H1 (cell line): ENCODE measurements around the gene MANEAL. TPM values are rescaled to one million over a fixed set of nuclear protein-coding genes. Genes with fewer than 3 reads are reported as not detected.

Experiments used
- CTCF ChIA-PET: fragments of 300-600 bp; sonication (Branson Sonifier 250); formaldehyde crosslinking; loops from one replicate; lab custom pipeline; 2021; ENCODE audit not compliant: partially characterized antibody; lab: Charles Lee
- POLR2A ChIA-PET: fragments of 300-600 bp; sonication (Branson Sonifier 250); formaldehyde crosslinking; loops from one replicate; lab custom pipeline; 2021; ENCODE audit warnings: inconsistent platforms; ENCODE audit not compliant: partially characterized antibody; lab: Charles Lee
- DNase-seq, 2 experiments: peaks; one replicate each; pipeline versions ENCODE4 v3.0.0 to v3.0.0-alpha.2; 2010 to 2022; ENCODE audit warnings: low spot score in 2 of 2, low read depth in 1 of 2, mixed read lengths in 1 of 2
- FAIRE-seq: peaks from 2 replicates; lab custom pipeline; 2011; peaks lifted over from hg19 to GRCh38; lab: Jason Lieb, UNC
- H2AFZ ChIP-seq: 2 replicates; pipeline ENCODE4 v1.8.1; 2012; ENCODE audit warnings: low read length, inconsistent platforms
- H2AK5ac ChIP-seq: 2 replicates; pipeline ENCODE4 v1.6.1; 2013; ENCODE audit warnings: low read depth, low read length
- H2BK120ac ChIP-seq: replicated peaks from 2 replicates; pipeline ENCODE3; 2013; ENCODE audit warnings: low read depth, low read length, inconsistent platforms
- H2BK12ac ChIP-seq: 2 replicates; pipeline ENCODE4 v1.6.1; 2013; ENCODE audit warnings: low read depth, low read length
- H2BK15ac ChIP-seq: 2 replicates; pipeline ENCODE4 v1.6.1; 2013; ENCODE audit warnings: low read length
- H2BK20ac ChIP-seq: 2 replicates; pipeline ENCODE4 v1.6.1; 2013; ENCODE audit warnings: low read length
- H2BK5ac ChIP-seq: 2 replicates; pipeline ENCODE4 v1.6.1; 2013; ENCODE audit warnings: low read depth, low read length
- H3K14ac ChIP-seq: 2 replicates; pipeline ENCODE4 v1.6.1; 2013; ENCODE audit warnings: inconsistent platforms; ENCODE audit not compliant: insufficient read length
- H3K18ac ChIP-seq: 2 replicates; pipeline ENCODE4 v1.6.1; 2013; ENCODE audit warnings: low read length; ENCODE audit errors: extremely low read depth
- H3K23ac ChIP-seq: 2 replicates; pipeline ENCODE4 v1.6.1; 2013; ENCODE audit warnings: inconsistent platforms; ENCODE audit not compliant: insufficient read length
- H3K23me2 ChIP-seq: 2 replicates; pipeline ENCODE4 v1.6.1; 2013; ENCODE audit warnings: low read depth, low read length
- H3K27ac ChIP-seq: 2 replicates; pipeline ENCODE4 v1.6.1; 2011; ENCODE audit warnings: low read depth, low read length, inconsistent platforms
- H3K27me3 ChIP-seq, 4 experiments: replicated peaks in 1 of 4; 1 replicate in 1 of 4; 2 replicates in 3 of 4; pipeline versions ENCODE4 v1.6.1 to v1.8.1; 2011 to 2013; ENCODE audit warnings: low read length in 3 of 4, mild to moderate bottlenecking in 3 of 4, inconsistent platforms in 2 of 4, mixed read lengths in 2 of 4, moderate library complexity in 1 of 4; ENCODE audit not compliant: control insufficient read depth in 3 of 4, insufficient read depth in 3 of 4; ENCODE audit errors: extremely low read depth in 1 of 4
- H3K36me3 ChIP-seq, 4 experiments: 2 replicates each; pipeline versions ENCODE4 v1.6.1 to v1.8.1; 2011 to 2013; ENCODE audit warnings: mild to moderate bottlenecking in 4 of 4, low read length in 3 of 4, moderate library complexity in 2 of 4, control low read depth in 1 of 4, inconsistent platforms in 1 of 4; ENCODE audit not compliant: insufficient read depth in 4 of 4, control insufficient read depth in 2 of 4
- H3K4ac ChIP-seq: replicated peaks from 2 replicates; pipeline ENCODE3; 2013; ENCODE audit warnings: low read length, low read depth, mixed read lengths, inconsistent platforms; ENCODE audit not compliant: insufficient read length
- H3K4me1 ChIP-seq, 4 experiments: replicated peaks in 1 of 4; 1 replicate in 1 of 4; 2 replicates in 3 of 4; pipeline versions ENCODE4 v1.6.1 to v1.8.1; 2011 to 2013; ENCODE audit warnings: low read length in 3 of 4, inconsistent platforms in 2 of 4, mixed read lengths in 1 of 4; ENCODE audit not compliant: insufficient read depth in 4 of 4, control insufficient read depth in 3 of 4
- H3K4me2 ChIP-seq, 2 experiments: 2 replicates each; pipeline versions ENCODE4 v1.6.1 to v1.8.1; 2011 to 2013; ENCODE audit warnings: low read depth in 2 of 2, low read length in 2 of 2, control low read depth in 1 of 2, inconsistent platforms in 1 of 2, mild to moderate bottlenecking in 1 of 2; ENCODE audit not compliant: insufficient read depth in 1 of 2
- H3K4me3 ChIP-seq, 4 experiments: fragments of 200-600, 300-600 bp in 1 of 4; sonication (generic), shearing (Covaris generic), sonication (Bioruptor Twin) in 1 of 4; 2 replicates each; pipeline versions ENCODE4 v1.5.1 to v1.8.1; 2011 to 2016; ENCODE audit warnings: low read length in 4 of 4, low read depth in 3 of 4, control low read depth in 2 of 4, inconsistent platforms in 2 of 4, mild to moderate bottlenecking in 2 of 4, mixed read lengths in 1 of 4, moderate library complexity in 1 of 4; ENCODE audit not compliant: insufficient read depth in 2 of 4; ENCODE audit errors: extremely low read depth in 1 of 4
- H3K56ac ChIP-seq: replicated peaks from 2 replicates; pipeline ENCODE3; 2013; ENCODE audit warnings: low read depth, mild to moderate bottlenecking, mixed read lengths, low read length, inconsistent platforms; ENCODE audit not compliant: insufficient read length
- H3K79me1 ChIP-seq: 2 replicates; pipeline ENCODE4 v1.6.1; 2013; ENCODE audit warnings: low read depth, low read length, control low read depth
- H3K79me2 ChIP-seq, 2 experiments: 2 replicates each; pipeline versions ENCODE4 v1.6.1 to v1.8.1; 2012 to 2013; ENCODE audit warnings: low read length in 2 of 2, mild to moderate bottlenecking in 2 of 2, inconsistent platforms in 1 of 2; ENCODE audit not compliant: insufficient read depth in 2 of 2, control insufficient read depth in 1 of 2
- H3K9ac ChIP-seq, 4 experiments: replicated peaks in 1 of 4; 1 replicate in 1 of 4; 2 replicates in 3 of 4; pipeline versions ENCODE4 v1.6.1 to v1.8.1; 2011 to 2013; ENCODE audit warnings: low read depth in 3 of 4, low read length in 3 of 4, control low read depth in 2 of 4, mild to moderate bottlenecking in 2 of 4, moderate library complexity in 2 of 4, inconsistent platforms in 1 of 4; ENCODE audit errors: extremely low read depth in 1 of 4
- H3K9me3 ChIP-seq, 2 experiments: 2 replicates each; pipeline versions ENCODE4 v1.6.1 to v1.8.1; 2012 to 2013; ENCODE audit warnings: mild to moderate bottlenecking in 2 of 2, moderate library complexity in 2 of 2, control low read depth in 1 of 2, inconsistent platforms in 1 of 2, low read depth in 1 of 2, low read length in 1 of 2, mixed read lengths in 1 of 2; ENCODE audit not compliant: insufficient read depth in 2 of 2
- H4K20me1 ChIP-seq, 2 experiments: replicated peaks in 1 of 2; 2 replicates each; pipeline versions ENCODE3 to v1.8.1; 2011 to 2013; ENCODE audit warnings: inconsistent platforms in 2 of 2, low read length in 2 of 2, mild to moderate bottlenecking in 1 of 2; ENCODE audit not compliant: insufficient read depth in 2 of 2, control insufficient read depth in 1 of 2
- H4K5ac ChIP-seq: 2 replicates; pipeline ENCODE4 v1.6.1; 2013; ENCODE audit warnings: low read length, low read depth, mixed read lengths, inconsistent platforms; ENCODE audit not compliant: insufficient read length
- H4K8ac ChIP-seq: 2 replicates; pipeline ENCODE4 v1.8.0; 2013; ENCODE audit warnings: mild to moderate bottlenecking, moderate library complexity, low read length, inconsistent platforms; ENCODE audit not compliant: insufficient read depth; ENCODE audit errors: extremely low read depth
- H4K91ac ChIP-seq: replicated peaks from 2 replicates; pipeline ENCODE3; 2013; ENCODE audit warnings: low read length, mixed read lengths, inconsistent platforms; ENCODE audit not compliant: insufficient read length
- EP300 ChIP-seq, 2 experiments: IDR thresholded peaks; 1 replicate in 1 of 2; 2 replicates in 1 of 2; pipeline ENCODE4 v1.6.1; 2011 to 2012; ENCODE audit warnings: low read depth in 2 of 2, low read length in 2 of 2, mild to moderate bottlenecking in 2 of 2, borderline replicate concordance in 1 of 2, inconsistent platforms in 1 of 2, moderate library complexity in 1 of 2
- NRF1 ChIP-seq: IDR thresholded peaks from 2 replicates; pipeline ENCODE4 v1.6.1; 2011; ENCODE audit warnings: mild to moderate bottlenecking, low read depth, low read length, improper control_type of control experiment
- POU5F1 ChIP-seq: IDR thresholded peaks from 2 replicates; pipeline ENCODE4 v1.6.1; 2011; ENCODE audit warnings: low read depth, mild to moderate bottlenecking, low read length, moderate library complexity
- WGBS, 2 experiments: shearing (Covaris generic) in 1 of 2; methylation state at CpG; one replicate each; pipeline versions ENCODE4 v1.1.6 to v1.1.7; 2013 to 2015; ENCODE audit warnings: low lambda C conversion rate in 2 of 2, mixed read lengths in 2 of 2, inconsistent platforms in 1 of 2, low coverage in 1 of 2, missing lambda C conversion rate in 1 of 2; ENCODE audit not compliant: insufficient replicate concordance in 2 of 2, insufficient coverage in 1 of 2, insufficient read length in 1 of 2; ENCODE audit errors: extremely low coverage in 1 of 2, missing lambda C conversion rate in 1 of 2; 5-methylcytosine and 5-hydroxymethylcytosine counted together
- polyA plus RNA-seq, 7 experiments: library from polyadenylated mRNA; depleted of rRNA in 3 of 7; stranded (reverse) in 5 of 7; unstranded in 2 of 7; fragments of >200 nt in 5 of 7; fragments of 200-250 nt in 2 of 7; gene quantifications; 1 replicate in 5 of 7; 2 replicates in 1 of 7; 4 replicates in 1 of 7; pipeline versions ENCODE4 v1.2.1 to v1.2.3, GENCODE V29; 2011 to 2013; ENCODE audit warnings: missing spikeins in 2 of 7, mixed read lengths in 2 of 7
- total RNA-seq: library from RNA; stranded (reverse); fragmentation: NEBNext Ultra II Directional; extraction: Animal tissue kit (Norgen Biotek cat#: 25700); gene quantifications from 2 replicates; pipeline ENCODE4 v1.2.1, GENCODE V29; 2021

The MANEAL gene
- total and polyA plus RNA-seq, 2 of the 8 experiments (the other 6 are each of a cell fraction or from before 2014, with no cell fraction given): 4.8 to 7.2 TPM

DNA sequence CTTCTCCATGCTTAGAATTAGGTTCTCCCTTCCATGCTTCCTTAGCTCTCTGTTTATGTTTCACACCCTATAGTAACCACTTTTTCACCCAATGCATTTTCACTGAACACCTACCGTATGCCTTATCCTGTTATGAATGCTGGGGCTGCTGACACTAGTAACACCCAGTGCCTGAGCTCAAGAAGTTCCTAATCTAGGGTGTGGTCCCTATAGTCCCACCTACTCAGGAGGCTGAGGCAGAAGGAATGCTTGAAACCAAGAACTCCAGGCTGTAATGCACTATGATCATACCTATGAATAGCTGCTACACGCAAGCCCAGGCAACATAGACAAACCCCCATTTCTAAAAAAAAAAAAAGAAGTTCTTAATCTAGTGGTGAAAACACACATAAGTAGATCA is 34.2 kb upstream of the MANEAL start:
- H4K91ac ChIP-seq: no peak overlapping the region
- peaks cover 0 to under 1% (median 0%) of the 10 kb centered on the region in 4 experiments; a peak in 3 of 7 replicates for H3K4me1 ChIP-seq
- no peak overlapping the region for H3K4me3 ChIP-seq
- H3K18ac ChIP-seq: no peak overlapping the region
- H4K5ac ChIP-seq: no peak overlapping the region
- no peak overlapping the region for H2BK15ac ChIP-seq
- peaks cover 0 to 9% of the 10 kb centered on the region in 2 experiments for H4K20me1 ChIP-seq
- H2AFZ ChIP-seq: no peak overlapping the region
- no peaks in the 10 kb centered on the region for H3K79me1 ChIP-seq
- no peak overlapping the region for H3K23ac ChIP-seq
- H3K14ac ChIP-seq: no peak overlapping the region
- ChIA-PET POLR2A (no interaction called here), CTCF (interaction anchor here (0.7 to 1.4 kb wide), 5 partner anchors 28 to 156 kb away, joined by 3 to 5 read pairs (median 4); no protein-coding TSS in a partner anchor)
- FAIRE-seq (no peak), DNase-seq (no peak)
- no peak overlapping the region for H4K8ac ChIP-seq
- H3K4me2 ChIP-seq: no peak overlapping the region
- 90% methylated on average over 2 of the region's 2 CpGs; no CpG with 5 or more reads in 1 of the 2 experiments for WGBS, 2 experiments
- no peaks in the 10 kb centered on the region; the same call in 1 of the 2 replicates for H3K23me2 ChIP-seq
- H3K27me3 ChIP-seq: peaks cover 24 to 89% (median 59%) of the 10 kb centered on the region in 4 experiments
- no peak overlapping the region for H2AK5ac ChIP-seq
- no peak overlapping the region for H3K4ac ChIP-seq
- H3K36me3 ChIP-seq: no peaks in the 10 kb centered on the region
- H3K56ac ChIP-seq: no peak overlapping the region
- no peak overlapping the region for H2BK20ac ChIP-seq
- no peak overlapping the region for H3K27ac ChIP-seq
- no peaks in the 10 kb centered on the region for H3K79me2 ChIP-seq
- H2BK5ac ChIP-seq: no peak overlapping the region
- no peak overlapping the region for H2BK12ac ChIP-seq
- no peak overlapping the region for H2BK120ac ChIP-seq
- H3K9me3 ChIP-seq: no peaks in the 10 kb centered on the region
- H3K9ac ChIP-seq: no peak overlapping the region
- TF ChIP-seq NRF1 (no peak), POU5F1 (no peak), EP300 (IDR thresholded peaks at IDR 0.05; ENCODE audit: borderline replicate concordance in 1 of 2, low read depth in 2 of 2, low read length in 2 of 2) (no peak)
